Sigmoid colon (tissue), 7 donors: Measurements from ENCODE around the gene COL4A6. TPM values are rescaled to one million over a fixed set of nuclear protein-coding genes. Genes with fewer than 3 reads are reported as not detected.

Experiments
- DNase-seq: peaks from one replicate; pipeline ENCODE4 v3.0.0-alpha.2; 2019
- H3K27ac ChIP-seq, 4 donors: fragments of 200-600 bp; sonication (generic); one replicate each; pipeline ENCODE4 v1.5.1; 2016 to 2019; ENCODE audit warnings: mild to moderate bottlenecking in 1 of 4
- H3K27me3 ChIP-seq, 3 donors: fragments of 200-600 bp; sonication (generic); one replicate each; pipeline ENCODE4 v1.5.1; 2019; ENCODE audit warnings: mild to moderate bottlenecking in 1 of 3
- H3K36me3 ChIP-seq, 4 donors: fragments of 200-600 bp; sonication (generic); one replicate each; pipeline ENCODE4 v1.5.1; 2016 to 2019
- H3K4me1 ChIP-seq, 4 donors: fragments of 200-600 bp; sonication (generic); one replicate each; pipeline ENCODE4 v1.5.1; 2017 to 2019
- H3K4me3 ChIP-seq, 4 donors: fragments of 200-600 bp; sonication (generic); one replicate each; pipeline ENCODE4 v1.5.1; 2017 to 2019; ENCODE audit warnings: mild to moderate bottlenecking in 2 of 4, moderate library complexity in 1 of 4
- H3K9me3 ChIP-seq, 4 donors: fragments of 200-600 bp in 3 of 4; sonication (generic) in 3 of 4; one replicate each; pipeline versions ENCODE4 v1.5.1 to v1.6.1; 2013 to 2019
- EP300 ChIP-seq, 4 donors: sonication (generic); formaldehyde crosslinking; IDR thresholded peaks; one replicate each; pipeline ENCODE4 v1.6.1; 2017; ENCODE audit warnings: antibody characterized with exemption in 4 of 4
- POLR2A ChIP-seq, 2 donors: fragments of 450-650 bp; IDR thresholded peaks; one replicate each; pipeline ENCODE4 v1.6.1; 2016; ENCODE audit warnings: antibody characterized with exemption in 2 of 2, mild to moderate bottlenecking in 2 of 2, moderate library complexity in 2 of 2
- POLR2AphosphoS5 ChIP-seq, 4 donors: sonication (generic); formaldehyde crosslinking; IDR thresholded peaks; one replicate each; pipeline ENCODE4 v1.6.1; 2017; ENCODE audit warnings: antibody characterized with exemption in 4 of 4
- WGBS, 2 donors: extraction: QIAGEN DNeasy Blood & Tissue Kit; methylation state at CpG; one replicate each; pipeline ENCODE4 v1.1.7; 2013; 5-methylcytosine and 5-hydroxymethylcytosine counted together
- intact Hi-C: fragments of 100-400 bp; cut with DNase I; formaldehyde crosslinking; loops from one replicate; pipeline ENCODE4 v1.15.1; 2023
- polyA plus RNA-seq, 3 donors: library from polyadenylated mRNA; stranded (reverse); fragments of 200-250 nt; gene quantifications; one replicate each; pipeline ENCODE4 v1.2.3, GENCODE V29; 2013
- total RNA-seq, 4 donors: library from RNA; depleted of rRNA; stranded (reverse); fragments of >200 nt; gene quantifications; one replicate each; pipeline ENCODE4 v1.1.0, GENCODE V29; 2016
- TF ChIP-seq, protein P1 (sequence below), 4 experiments: fragments of 450-650 bp in 3 of 4; fragments of 200-600 bp in 1 of 4; IDR thresholded peaks; one replicate each; pipeline ENCODE4 v1.5.1; 2016 to 2019; ENCODE audit warnings: antibody characterized with exemption in 4 of 4, mild to moderate bottlenecking in 3 of 4, moderate library complexity in 2 of 4
- donor health status: healthy with polysubstance abuse.
- donor health status: Bipolar disorder and iron deficiency.
- donor health status: healthy.

Gene COL4A6
- total and polyA plus RNA-seq, 7 donors, result 0.16 to 3.0 (median 0.36) TPM

GRCh38 chrX:108132034-108132433 is 306.2 kb downstream of the COL4A6 start:
- intact Hi-C loops, result no loop called here
- WGBS, 2 donors, result 96 to 99% methylated on average over 8 of the region's 8 CpGs

GRCh38 chrX:108131471-108131870 is 306.8 kb downstream of the COL4A6 start:
- Histone ChIP-seq H3K27ac (no peak overlapping the region), H3K4me1 (no peaks in the 10 kb centered on the region), H3K27me3 (no peaks in the 10 kb centered on the region), H3K4me3 (no peak overlapping the region), H3K9me3 (no peaks in the 10 kb centered on the region), H3K36me3 (peaks cover 0 to 5% (median 0%) of the 10 kb centered on the region in 4 donors)
- WGBS, 2 donors, result 72 to 74% methylated on average over 2 of the region's 2 CpGs
- intact Hi-C loops, result no loop called here
- DNase-seq, result no peak
- TF ChIP-seq POLR2A (IDR thresholded peaks at IDR 0.05) (no peak), EP300 (IDR thresholded peaks at IDR 0.05) (no peak), POLR2AphosphoS5 (IDR thresholded peaks at IDR 0.05) (no peak)
- TF ChIP-seq, protein P1, sequence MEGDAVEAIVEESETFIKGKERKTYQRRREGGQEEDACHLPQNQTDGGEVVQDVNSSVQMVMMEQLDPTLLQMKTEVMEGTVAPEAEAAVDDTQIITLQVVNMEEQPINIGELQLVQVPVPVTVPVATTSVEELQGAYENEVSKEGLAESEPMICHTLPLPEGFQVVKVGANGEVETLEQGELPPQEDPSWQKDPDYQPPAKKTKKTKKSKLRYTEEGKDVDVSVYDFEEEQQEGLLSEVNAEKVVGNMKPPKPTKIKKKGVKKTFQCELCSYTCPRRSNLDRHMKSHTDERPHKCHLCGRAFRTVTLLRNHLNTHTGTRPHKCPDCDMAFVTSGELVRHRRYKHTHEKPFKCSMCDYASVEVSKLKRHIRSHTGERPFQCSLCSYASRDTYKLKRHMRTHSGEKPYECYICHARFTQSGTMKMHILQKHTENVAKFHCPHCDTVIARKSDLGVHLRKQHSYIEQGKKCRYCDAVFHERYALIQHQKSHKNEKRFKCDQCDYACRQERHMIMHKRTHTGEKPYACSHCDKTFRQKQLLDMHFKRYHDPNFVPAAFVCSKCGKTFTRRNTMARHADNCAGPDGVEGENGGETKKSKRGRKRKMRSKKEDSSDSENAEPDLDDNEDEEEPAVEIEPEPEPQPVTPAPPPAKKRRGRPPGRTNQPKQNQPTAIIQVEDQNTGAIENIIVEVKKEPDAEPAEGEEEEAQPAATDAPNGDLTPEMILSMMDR (IDR thresholded peaks at IDR 0.05), result no peak

More at GRCh38 chrX:108132034-108132433, 306.2 kb downstream of the COL4A6 start:
- H3K4me3 ChIP-seq, result no peak overlapping the region
- DNase-seq, result no peak
- H3K36me3 ChIP-seq, result peaks cover 0 to 5% (median 0%) of the 10 kb centered on the region in 4 donors
- TF ChIP-seq, protein P1 (IDR thresholded peaks at IDR 0.05), result no peak
- no peak for TF ChIP-seq POLR2AphosphoS5 (IDR thresholded peaks at IDR 0.05)
- H3K27ac ChIP-seq, result no peak overlapping the region
- H3K27me3 ChIP-seq, result no peaks in the 10 kb centered on the region
- H3K4me1 ChIP-seq, result no peaks in the 10 kb centered on the region
- no peaks in the 10 kb centered on the region for H3K9me3 ChIP-seq

GRCh38 chrX:108130889-108131288 is 307.3 kb downstream of the COL4A6 start:
- H3K4me3 ChIP-seq, result no peak overlapping the region
- 97% methylated on average over 1 of the region's 1 CpG for WGBS, 2 donors
- intact Hi-C loops, result no loop called here
- no peaks in the 10 kb centered on the region for H3K9me3 ChIP-seq
- H3K36me3 ChIP-seq, result peaks cover 0 to 5% (median 0%) of the 10 kb centered on the region in 4 donors
- no peaks in the 10 kb centered on the region for H3K27me3 ChIP-seq
- TF ChIP-seq, protein P1 (IDR thresholded peaks at IDR 0.05), result no peak
- TF ChIP-seq EP300 (IDR thresholded peaks at IDR 0.05), result no peak
- no peak for TF ChIP-seq POLR2A (IDR thresholded peaks at IDR 0.05)
- no peak for TF ChIP-seq POLR2AphosphoS5 (IDR thresholded peaks at IDR 0.05)
- no peaks in the 10 kb centered on the region for H3K4me1 ChIP-seq
- no peak overlapping the region for H3K27ac ChIP-seq
- DNase-seq, result no peak

DNA sequence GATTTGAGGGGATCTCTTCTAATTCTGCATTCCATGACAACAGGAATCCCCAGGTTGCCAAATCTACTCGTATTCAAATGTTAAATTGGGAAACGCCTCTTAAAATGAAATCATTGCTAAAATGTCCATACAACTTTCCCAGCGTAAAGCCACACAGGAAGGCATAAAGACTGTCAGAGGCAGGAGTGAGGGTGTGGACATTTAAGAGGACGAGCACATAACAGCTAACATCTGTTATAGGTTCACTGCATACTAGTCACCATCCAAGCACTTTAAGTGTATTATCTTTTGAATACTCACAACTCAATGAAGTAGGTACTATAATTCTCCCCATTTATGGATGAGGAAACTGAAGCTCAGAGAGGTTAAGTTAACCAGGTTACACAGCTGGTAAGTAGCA is 311.1 kb downstream of the COL4A6 start:
- WGBS, 2 donors, result 94 to 95% methylated on average over 4 of the region's 4 CpGs
- H3K9me3 ChIP-seq, result no peaks in the 10 kb centered on the region
- DNase-seq, result no peak

More for the DNA sequence above, 311.1 kb downstream of the COL4A6 start:
- intact Hi-C loops, result no loop called here
- Histone ChIP-seq H3K27ac (no peak overlapping the region), H3K4me3 (no peak overlapping the region), H3K4me1 (no peaks in the 10 kb centered on the region), H3K27me3 (no peaks in the 10 kb centered on the region), H3K36me3 (no peaks in the 10 kb centered on the region)
- TF ChIP-seq POLR2AphosphoS5 (IDR thresholded peaks at IDR 0.05), result no peak
- no peak for TF ChIP-seq EP300 (IDR thresholded peaks at IDR 0.05)
- no peak for TF ChIP-seq POLR2A (IDR thresholded peaks at IDR 0.05)
- TF ChIP-seq, protein P1 (IDR thresholded peaks at IDR 0.05), result no peak
